B cell (primary cell): ENCODE measurements around the gene MAP4K2. TPM values are rescaled to one million over a fixed set of nuclear protein-coding genes. Genes with fewer than 3 reads are reported as not detected.

Experiments used
- ATAC-seq: fragments of 200-7000 bp; cut with Tn5 transposase; one replicate; pipeline ENCODE4 v1.10.0; 2021; ENCODE audit warnings: low read depth, mild to moderate bottlenecking, moderate number of reproducible peaks, moderate library complexity
- CTCF ChIA-PET: fragments of 350-600 bp; sonication (Branson Sonifier 250); formaldehyde crosslinking; loops from one replicate; lab custom pipeline; 2021; ENCODE audit warnings: antibody characterized with exemption, inconsistent platforms; lab: Charles Lee
- POLR2A ChIA-PET: fragments of 350-600 bp; sonication (Branson Sonifier 250); formaldehyde crosslinking; loops from one replicate; lab custom pipeline; 2021; ENCODE audit warnings: antibody characterized with exemption; lab: Charles Lee
- DNase-seq: peaks from one replicate; pipeline ENCODE4 v3.0.0; 2013
- H2AFZ ChIP-seq: 2 replicates; pipeline ENCODE4 v1.6.1; 2012; ENCODE audit warnings: mild to moderate bottlenecking, low read depth, low read length; ENCODE audit not compliant: insufficient read depth, poor library complexity, severe bottlenecking
- H3K27ac ChIP-seq, 2 donors: 1 replicate in 1 of 2; 2 replicates in 1 of 2; pipeline ENCODE4 v1.5.1; 2012 to 2013; ENCODE audit warnings: low read length in 2 of 2, mild to moderate bottlenecking in 2 of 2, moderate library complexity in 1 of 2
- H3K27me3 ChIP-seq, 4 experiments: fragments of 200-600 bp in 1 of 4; sonication (generic) in 1 of 4; replicated peaks in 1 of 4; 1 replicate in 2 of 4; 2 replicates in 2 of 4; pipeline versions ENCODE4 v1.6.1 to v1.7.0; 2013 to 2016; ENCODE audit warnings: low read length in 3 of 4, mild to moderate bottlenecking in 2 of 4, mixed read lengths in 1 of 4, moderate library complexity in 1 of 4; ENCODE audit not compliant: insufficient read depth in 4 of 4, control insufficient read depth in 3 of 4; ENCODE audit errors: control extremely low read depth in 1 of 4
- H3K36me3 ChIP-seq, 2 experiments: replicated peaks in 1 of 2; 1 replicate in 1 of 2; 2 replicates in 1 of 2; pipeline versions ENCODE4 v1.6.1 to v1.7.1; 2013; ENCODE audit warnings: low read length in 1 of 2; ENCODE audit not compliant: insufficient read depth in 2 of 2, control insufficient read depth in 1 of 2; ENCODE audit errors: control extremely low read depth in 1 of 2, extremely low read depth in 1 of 2
- H3K4me1 ChIP-seq, 2 donors: fragments of 200-600 bp in 1 of 2; sonication (generic) in 1 of 2; 1 replicate in 1 of 2; 2 replicates in 1 of 2; pipeline versions ENCODE4 v1.5.1 to v1.6.1; 2013 to 2017; ENCODE audit warnings: low read length in 2 of 2; ENCODE audit not compliant: control insufficient read depth in 2 of 2, insufficient read depth in 2 of 2
- H3K4me2 ChIP-seq: replicated peaks from 2 replicates; pipeline ENCODE3; 2012; ENCODE audit warnings: mild to moderate bottlenecking, low read depth, low read length; ENCODE audit not compliant: poor library complexity, severe bottlenecking
- H3K4me3 ChIP-seq, 5 experiments: fragments of 200-600 bp in 1 of 5; sonication (generic) in 1 of 5; 1 replicate in 3 of 5; 2 replicates in 2 of 5; pipeline versions ENCODE4 v1.5.1 to v1.7.0; 2011 to 2016; ENCODE audit warnings: low read length in 4 of 5, mild to moderate bottlenecking in 4 of 5, low read depth in 2 of 5, control low read depth in 1 of 5, moderate library complexity in 1 of 5; ENCODE audit not compliant: insufficient read depth in 1 of 5; ENCODE audit errors: control extremely low read depth in 1 of 5, extremely low read depth in 1 of 5
- H3K79me2 ChIP-seq: fragments of 200-600 bp; sonication (generic); one replicate; pipeline ENCODE4 v1.6.0; 2016; ENCODE audit warnings: low read length; ENCODE audit not compliant: control insufficient read depth, insufficient read depth
- H3K9ac ChIP-seq: fragments of 200-600 bp; sonication (generic); 2 replicates; pipeline ENCODE4 v1.6.1; 2017; ENCODE audit warnings: mild to moderate bottlenecking, low read length, moderate library complexity
- H3K9me3 ChIP-seq, 3 donors: one replicate each; pipeline versions ENCODE4 v1.6.1 to v1.7.1; 2013; ENCODE audit warnings: low read length in 2 of 3; ENCODE audit not compliant: control insufficient read depth in 2 of 3, insufficient read depth in 1 of 3; ENCODE audit errors: control extremely low read depth in 1 of 3
- H4K20me1 ChIP-seq: 2 replicates; pipeline ENCODE4 v1.6.0; 2012; ENCODE audit warnings: mild to moderate bottlenecking, low read length; ENCODE audit not compliant: insufficient read depth, control insufficient read depth, poor library complexity, severe bottlenecking
- H3K27ac Mint-ChIP-seq: one replicate; pipeline ENCODE4 v1.8.0; 2021; ENCODE audit warnings: mixed read lengths
- H3K27me3 Mint-ChIP-seq: one replicate; pipeline ENCODE4 v1.8.0; 2021; ENCODE audit warnings: mixed read lengths
- H3K4me1 Mint-ChIP-seq: one replicate; pipeline ENCODE4 v1.8.0; 2021; ENCODE audit warnings: mixed read lengths
- H3K4me3 Mint-ChIP-seq: one replicate; pipeline ENCODE4 v1.8.0; 2021; ENCODE audit warnings: mixed read lengths
- H3K9me3 Mint-ChIP-seq: one replicate; pipeline ENCODE4 v1.8.0; 2022; ENCODE audit warnings: mixed read lengths; ENCODE audit not compliant: insufficient read depth
- CTCF ChIP-seq: fragments of 200-600 bp; IDR thresholded peaks from one replicate; pipeline ENCODE4 v1.8.0; 2022; ENCODE audit warnings: antibody characterized with exemption, mild to moderate bottlenecking
- EZH2 ChIP-seq: IDR thresholded peaks from 2 replicates; pipeline ENCODE4 v1.6.1; 2012; ENCODE audit warnings: borderline replicate concordance, low read depth, mild to moderate bottlenecking, moderate library complexity, low read length; ENCODE audit not compliant: insufficient read depth, poor library complexity, severe bottlenecking
- WGBS: methylation state at CpG from one replicate; pipeline ENCODE4 v1.1.5; 2013; ENCODE audit warnings: missing lambda C conversion rate; ENCODE audit not compliant: insufficient coverage; 5-methylcytosine and 5-hydroxymethylcytosine counted together
- intact Hi-C: fragments of 100-400 bp; cut with micrococcal nuclease; formaldehyde crosslinking; loops from one replicate; pipeline ENCODE4 v1.10.0; 2022
- polyA plus RNA-seq: library from polyadenylated mRNA; depleted of rRNA; stranded (reverse); fragments of >200 nt; gene quantifications from 2 replicates; pipeline ENCODE4 v1.2.3, GENCODE V29; 2012
- total RNA-seq, 2 donors: library from RNA; stranded (reverse); fragments of 120-200 nt in 1 of 2; gene quantifications; 1 replicate in 1 of 2; 2 replicates in 1 of 2; pipeline versions ENCODE4 v1.2.3 to v1.2.4, GENCODE V29; 2013 to 2022

Gene MAP4K2
- total and polyA plus RNA-seq, 2 donors (not counting 1 experiment from before 2014, with no cell fraction given) = 118 to 163 TPM

- Histone ChIP-seq H3K27me3 (no peaks in the 10 kb centered on the region), H3K27ac (no peak overlapping the region), H3K4me2 (no peak overlapping the region), H3K36me3 (no peaks in the 10 kb centered on the region), H3K4me3 (no peak overlapping the region), H3K4me1 (peaks cover 6 to 17% of the 10 kb centered on the region in 2 donors), H3K9ac (no peak overlapping the region), H4K20me1 (no peaks in the 10 kb centered on the region), H3K9me3 (no peaks in the 10 kb centered on the region), H2AFZ (no peak overlapping the region), H3K79me2 (peaks cover 13% of the 10 kb centered on the region)
- ATAC-seq = no peak
- H3K9me3 Mint-ChIP-seq = no peaks in the 10 kb centered on the region
- intact Hi-C loops = loop anchor here (10.0 kb wide), 1 partner anchor 95 kb away; the partner anchor contains the start of gene RASGRP2
- H3K4me1 Mint-ChIP-seq = peaks cover 9% of the 10 kb centered on the region
- WGBS = 94% methylated on average over 24 of the region's 24 CpGs
- no peak for DNase-seq
- no peak overlapping the region for H3K27ac Mint-ChIP-seq
- H3K27me3 Mint-ChIP-seq = no peaks in the 10 kb centered on the region
- POLR2A ChIA-PET = interaction anchor here (0.5 to 0.6 kb wide), 2 partner anchors 33 to 256 kb away, joined by 4 to 5 read pairs; no protein-coding TSS in a partner anchor
- no peak overlapping the region for H3K4me3 Mint-ChIP-seq
- TF ChIP-seq CTCF = no peak
- no peak for TF ChIP-seq EZH2
- CTCF ChIA-PET = interaction anchor here (0.8 to 0.9 kb wide), 2 partner anchors 21 to 53 kb away, joined by 3 read pairs; no protein-coding TSS in a partner anchor
These were observed 37.1 kb upstream of the MAP4K2 start for GRCh38 chr11:64839887-64840782.

- no peaks in the 10 kb centered on the region for H3K27me3 Mint-ChIP-seq
- H3K4me1 Mint-ChIP-seq = peaks cover 6% of the 10 kb centered on the region
- TF ChIP-seq EZH2 = no peak
- TF ChIP-seq CTCF = no peak
- H3K9ac ChIP-seq = no peak overlapping the region
- no peak for ATAC-seq
- H3K4me3 ChIP-seq = no peak overlapping the region
- CTCF ChIA-PET = interaction anchor here (0.9 kb wide), 1 partner anchor 53 kb away, joined by 3 read pairs; no protein-coding TSS in a partner anchor
- no peaks in the 10 kb centered on the region for H3K9me3 ChIP-seq
- 96% methylated on average over 12 of the region's 13 CpGs for WGBS
- H3K27ac ChIP-seq = no peak overlapping the region
- H3K36me3 ChIP-seq = no peaks in the 10 kb centered on the region
- H3K4me1 ChIP-seq = peaks cover 6 to 12% of the 10 kb centered on the region in 2 donors
- H3K4me2 ChIP-seq = no peak overlapping the region
- no peak for DNase-seq
- no peaks in the 10 kb centered on the region for H3K27me3 ChIP-seq
- POLR2A ChIA-PET = no interaction called here
- H4K20me1 ChIP-seq = no peaks in the 10 kb centered on the region
- no peaks in the 10 kb centered on the region for H3K9me3 Mint-ChIP-seq
- intact Hi-C loops = no loop called here
- H3K27ac Mint-ChIP-seq = no peak overlapping the region
- peaks cover 13% of the 10 kb centered on the region for H3K79me2 ChIP-seq
- no peak overlapping the region for H2AFZ ChIP-seq
- H3K4me3 Mint-ChIP-seq = no peak overlapping the region
These were observed 36.3 kb upstream of the MAP4K2 start for GRCh38 chr11:64839335-64839734.
